ENCODE measurements around the gene AQP2.
A peak's percentile ranks its signal among the peaks of the same experiment; 100 is the strongest.

Gene AQP2

GRCh38 chr12:49961993-49962764, 11.6 kb downstream of the AQP2 start:
- Histone ChIP-seq H3K4me1 (ENCODE audit: control insufficient read depth, insufficient read depth, low read length) (peaks cover 1% of the 10 kb centered on the region), H3K9ac (ENCODE audit: low read length) (no peak overlapping the region), H3K36me3 (ENCODE audit: control insufficient read depth, insufficient read depth, low read length, severe bottlenecking) (no peaks in the 10 kb centered on the region), H3K9me3 (ENCODE audit: control insufficient read depth, low read length) (no peaks in the 10 kb centered on the region), H3K27me3 (replicated peaks; ENCODE audit: control insufficient read depth, insufficient read depth, low read length) (peaks cover 49% of the 10 kb centered on the region), H3K4me3 (ENCODE audit: low read length) (no peak overlapping the region)
- no peak for DNase-seq (ENCODE audit: low read depth)

DNA sequence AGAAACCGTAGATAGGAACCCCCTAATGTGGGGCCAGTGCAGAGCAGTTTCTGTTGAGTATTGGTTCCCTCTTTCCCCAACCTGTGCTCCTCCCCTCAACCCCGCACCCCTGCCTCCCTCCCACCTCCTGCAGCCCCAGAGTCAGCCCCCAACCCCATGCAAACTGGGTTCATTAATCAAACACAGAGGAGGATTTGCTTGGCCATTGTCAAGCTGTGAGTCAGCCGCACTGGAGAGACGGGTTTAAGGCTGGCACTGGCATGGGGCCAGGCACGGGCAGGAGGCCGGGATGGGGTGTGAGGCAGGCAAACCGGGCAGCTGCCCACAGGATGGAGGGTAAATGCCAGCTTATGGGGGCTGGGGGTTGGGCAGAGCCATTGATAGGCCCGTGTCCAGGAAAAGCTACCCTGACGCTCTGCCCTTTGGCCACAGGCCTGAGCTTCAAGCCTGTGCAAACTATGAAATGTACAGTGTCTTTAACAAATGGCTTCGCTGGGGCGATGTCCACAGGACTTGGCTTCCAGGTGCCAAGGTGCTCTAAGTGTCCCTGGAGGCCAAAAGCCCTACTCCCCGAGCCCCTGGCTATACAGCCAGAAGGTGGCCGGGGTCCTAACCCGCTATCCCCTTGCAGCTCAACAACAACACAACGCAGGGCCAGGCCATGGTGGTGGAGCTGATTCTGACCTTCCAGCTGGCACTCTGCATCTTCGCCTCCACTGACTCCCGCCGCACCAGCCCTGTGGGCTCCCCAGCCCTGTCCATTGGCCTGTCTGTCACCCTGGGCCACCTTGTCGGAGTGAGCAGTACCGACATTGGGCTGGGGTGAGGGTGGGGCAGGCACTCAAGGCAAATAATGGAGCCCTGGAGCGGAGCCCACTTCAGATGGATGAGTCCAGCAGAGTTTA, 12.6 kb downstream of the AQP2 start:
- H3K27me3 ChIP-seq (replicated peaks; ENCODE audit: control insufficient read depth, insufficient read depth, low read length): peaks cover 45% of the 10 kb centered on the region
- DNase-seq (ENCODE audit: low read depth): peak; percentile 58

GRCh38 chr12:49963976-49964815, 13.7 kb downstream of the AQP2 start:
- Histone ChIP-seq H3K27me3 (replicated peaks; ENCODE audit: control insufficient read depth, insufficient read depth, low read length) (peaks cover 48% of the 10 kb centered on the region), H3K9me3 (ENCODE audit: control insufficient read depth, low read length) (no peaks in the 10 kb centered on the region), H3K4me3 (ENCODE audit: low read length) (no peak overlapping the region), H3K36me3 (ENCODE audit: control insufficient read depth, insufficient read depth, low read length, severe bottlenecking) (no peaks in the 10 kb centered on the region), H3K9ac (ENCODE audit: low read length) (no peak overlapping the region), H3K4me1 (ENCODE audit: control insufficient read depth, insufficient read depth, low read length) (peaks cover 4% of the 10 kb centered on the region)
- DNase-seq (ENCODE audit: low read depth): no peak

More for the DNA sequence above, 12.6 kb downstream of the AQP2 start:
- no peaks in the 10 kb centered on the region for H3K9me3 ChIP-seq (ENCODE audit: control insufficient read depth, low read length)
- no peak overlapping the region for H3K4me3 ChIP-seq (ENCODE audit: low read length)
- no peaks in the 10 kb centered on the region for H3K36me3 ChIP-seq (ENCODE audit: control insufficient read depth, insufficient read depth, low read length, severe bottlenecking)
- peaks cover 4% of the 10 kb centered on the region for H3K4me1 ChIP-seq (ENCODE audit: control insufficient read depth, insufficient read depth, low read length)
- H3K9ac ChIP-seq (ENCODE audit: low read length): no peak overlapping the region

DNA sequence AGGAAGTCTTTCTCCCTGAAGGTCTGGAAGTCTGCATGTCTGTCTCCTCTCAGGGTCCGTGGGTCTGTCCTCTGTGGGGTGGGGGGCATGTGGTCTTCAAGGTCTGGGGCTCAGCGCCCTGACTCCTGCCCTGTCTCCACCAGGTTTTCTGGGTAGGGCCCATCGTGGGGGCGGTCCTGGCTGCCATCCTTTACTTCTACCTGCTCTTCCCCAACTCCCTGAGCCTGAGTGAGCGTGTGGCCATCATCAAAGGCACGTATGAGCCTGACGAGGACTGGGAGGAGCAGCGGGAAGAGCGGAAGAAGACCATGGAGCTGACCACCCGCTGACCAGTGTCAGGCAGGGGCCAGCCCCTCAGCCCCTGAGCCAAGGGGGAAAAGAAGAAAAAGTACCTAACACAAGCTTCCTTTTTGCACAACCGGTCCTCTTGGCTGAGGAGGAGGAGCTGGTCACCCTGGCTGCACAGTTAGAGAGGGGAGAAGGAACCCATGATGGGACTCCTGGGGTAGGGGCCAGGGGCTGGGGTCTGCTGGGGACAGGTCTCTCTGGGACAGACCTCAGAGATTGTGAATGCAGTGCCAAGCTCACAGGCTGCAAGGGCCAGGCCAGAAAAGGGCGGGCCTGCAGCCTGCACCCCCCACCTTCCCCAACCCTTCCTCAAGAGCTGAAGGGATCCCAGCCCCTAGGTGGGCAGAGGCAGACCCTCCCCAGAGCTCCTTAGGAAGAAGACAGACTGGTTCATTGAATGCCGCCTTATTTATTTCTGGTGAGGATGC, 14.5 kb downstream of the AQP2 start:
- no peak for DNase-seq (ENCODE audit: low read depth)
- no peaks in the 10 kb centered on the region for H3K9me3 ChIP-seq (ENCODE audit: control insufficient read depth, low read length)
- no peak overlapping the region for H3K9ac ChIP-seq (ENCODE audit: low read length)
- H3K27me3 ChIP-seq (replicated peaks; ENCODE audit: control insufficient read depth, insufficient read depth, low read length): peaks cover 50% of the 10 kb centered on the region
- H3K4me1 ChIP-seq (ENCODE audit: control insufficient read depth, insufficient read depth, low read length): peaks cover 4% of the 10 kb centered on the region
- H3K36me3 ChIP-seq (ENCODE audit: control insufficient read depth, insufficient read depth, low read length, severe bottlenecking): no peaks in the 10 kb centered on the region
- H3K4me3 ChIP-seq (ENCODE audit: low read length): no peak overlapping the region

- peaks cover 50% of the 10 kb centered on the region for H3K27me3 ChIP-seq (replicated peaks; ENCODE audit: control insufficient read depth, insufficient read depth, low read length)
- DNase-seq (ENCODE audit: low read depth): no peak
These were observed 15.3 kb downstream of the AQP2 start for GRCh38 chr12:49965836-49966235.

GRCh38 chr12:49966511-49967041, 16.0 kb downstream of the AQP2 start:
- H3K4me1 ChIP-seq (ENCODE audit: control insufficient read depth, insufficient read depth, low read length): peaks cover 4% of the 10 kb centered on the region
- H3K36me3 ChIP-seq (ENCODE audit: control insufficient read depth, insufficient read depth, low read length, severe bottlenecking): no peaks in the 10 kb centered on the region
- no peak for DNase-seq (ENCODE audit: low read depth)
- H3K27me3 ChIP-seq (replicated peaks; ENCODE audit: control insufficient read depth, insufficient read depth, low read length): peaks cover 50% of the 10 kb centered on the region
- H3K4me3 ChIP-seq (ENCODE audit: low read length): no peak overlapping the region
- no peak overlapping the region for H3K9ac ChIP-seq (ENCODE audit: low read length)
- H3K9me3 ChIP-seq (ENCODE audit: control insufficient read depth, low read length): no peaks in the 10 kb centered on the region

More at GRCh38 chr12:49965836-49966235, 15.3 kb downstream of the AQP2 start:
- H3K4me1 ChIP-seq (ENCODE audit: control insufficient read depth, insufficient read depth, low read length): peaks cover 4% of the 10 kb centered on the region
- H3K9me3 ChIP-seq (ENCODE audit: control insufficient read depth, low read length): no peaks in the 10 kb centered on the region
- no peak overlapping the region for H3K9ac ChIP-seq (ENCODE audit: low read length)
- no peak overlapping the region for H3K4me3 ChIP-seq (ENCODE audit: low read length)
- H3K36me3 ChIP-seq (ENCODE audit: control insufficient read depth, insufficient read depth, low read length, severe bottlenecking): no peaks in the 10 kb centered on the region

GRCh38 chr12:49967042-49967776, 16.7 kb downstream of the AQP2 start:
- H3K9me3 ChIP-seq (ENCODE audit: control insufficient read depth, low read length): no peaks in the 10 kb centered on the region
- H3K27me3 ChIP-seq (replicated peaks; ENCODE audit: control insufficient read depth, insufficient read depth, low read length): peaks cover 47% of the 10 kb centered on the region
- no peaks in the 10 kb centered on the region for H3K36me3 ChIP-seq (ENCODE audit: control insufficient read depth, insufficient read depth, low read length, severe bottlenecking)
- DNase-seq (ENCODE audit: low read depth): peak; percentile 91
- H3K9ac ChIP-seq (ENCODE audit: low read length): no peak overlapping the region
- H3K4me1 ChIP-seq (ENCODE audit: control insufficient read depth, insufficient read depth, low read length): peaks cover 4% of the 10 kb centered on the region
- H3K4me3 ChIP-seq (ENCODE audit: low read length): peak overlapping the region; percentile 42

- H3K36me3 ChIP-seq (ENCODE audit: control insufficient read depth, insufficient read depth, low read length, severe bottlenecking): no peaks in the 10 kb centered on the region
- no peaks in the 10 kb centered on the region for H3K9me3 ChIP-seq (ENCODE audit: control insufficient read depth, low read length)
These were observed 17.3 kb downstream of the AQP2 start for GRCh38 chr12:49967777-49968250.

GRCh38 chr12:49968471-49968870, 17.9 kb downstream of the AQP2 start:
- Histone ChIP-seq H3K4me1 (ENCODE audit: control insufficient read depth, insufficient read depth, low read length) (peaks cover 4% of the 10 kb centered on the region), H3K27me3 (replicated peaks; ENCODE audit: control insufficient read depth, insufficient read depth, low read length) (peaks cover 47% of the 10 kb centered on the region), H3K4me3 (ENCODE audit: low read length) (no peak overlapping the region), H3K9ac (ENCODE audit: low read length) (no peak overlapping the region), H3K9me3 (ENCODE audit: control insufficient read depth, low read length) (no peaks in the 10 kb centered on the region), H3K36me3 (ENCODE audit: control insufficient read depth, insufficient read depth, low read length, severe bottlenecking) (no peaks in the 10 kb centered on the region)
- no peak for DNase-seq (ENCODE audit: low read depth)

More at GRCh38 chr12:49967777-49968250, 17.3 kb downstream of the AQP2 start:
- no peak overlapping the region for H3K9ac ChIP-seq (ENCODE audit: low read length)
- H3K4me3 ChIP-seq (ENCODE audit: low read length): peak overlapping the region; percentile 42
- peaks cover 4% of the 10 kb centered on the region for H3K4me1 ChIP-seq (ENCODE audit: control insufficient read depth, insufficient read depth, low read length)
- no peak for DNase-seq (ENCODE audit: low read depth)
- peaks cover 47% of the 10 kb centered on the region for H3K27me3 ChIP-seq (replicated peaks; ENCODE audit: control insufficient read depth, insufficient read depth, low read length)

Data from adipocyte (in vitro differentiated cells).